K562 (cell line): Measurements from ENCODE around the gene PEX13. TPM values are rescaled to one million over a fixed set of nuclear protein-coding genes. Genes with fewer than 3 reads are reported as not detected.

Experiments used
- ATAC-seq: fragments of 200-7000 bp; cut with Tn5 transposase; 3 replicates; pipeline ENCODE4 v1.9.1; 2020; ENCODE audit warnings: moderate library complexity
- BruUV-seq: library from RNA; stranded (reverse); fragments of 400-500 nt; replicated peaks from 2 replicates; lab custom pipeline; 2021; lab: Mats Ljungman, UMichigan
- CTCF ChIA-PET: fragments of 300-600 bp; formaldehyde crosslinking; extraction: SDS; loops from one replicate; lab custom pipeline; 2021; ENCODE audit warnings: low intra/inter-chr PET ratio; lab: Yijun Ruan, JAX
- POLR2A ChIA-PET: fragments of 300-600, 350-650 bp; sonication (Branson Sonifier 250); formaldehyde crosslinking; extraction: SDS; loops from one replicate; lab custom pipeline; 2021; ENCODE audit warnings: antibody characterized with exemption, inconsistent platforms; lab: Yijun Ruan, JAX
- DNase-seq, 4 experiments: peaks; one replicate each; pipeline versions ENCODE4 v3.0.0 to v3.0.0-alpha.2; 2011 to 2018; ENCODE audit warnings: low spot score in 3 of 4, mixed read lengths in 3 of 4; ENCODE audit errors: extremely low read depth in 1 of 4
- FAIRE-seq: peaks from 2 replicates; lab custom pipeline; 2011; peaks lifted over from hg19 to GRCh38; lab: Jason Lieb, UNC
- H2AFZ ChIP-seq: 2 replicates; pipeline ENCODE4 v1.6.0; 2011; ENCODE audit warnings: low read depth, low read length, control low read depth, inconsistent platforms
- H3K27ac ChIP-seq: fragments of 200-600 bp; 3 replicates; pipeline ENCODE4 v1.8.0; 2011; ENCODE audit warnings: low read depth, mild to moderate bottlenecking, control low read depth, inconsistent platforms, low read length, moderate library complexity, mixed read lengths; ENCODE audit errors: extremely low read depth
- H3K27me3 ChIP-seq, 2 experiments: fragments of 300-600 bp in 1 of 2; 2 replicates in 1 of 2; 3 replicates in 1 of 2; pipeline versions ENCODE4 v1.6.0 to v1.8.0; 2011; ENCODE audit warnings: inconsistent platforms in 2 of 2, low read length in 2 of 2, mild to moderate bottlenecking in 1 of 2, mixed read lengths in 1 of 2, moderate library complexity in 1 of 2; ENCODE audit not compliant: control insufficient read depth in 2 of 2, insufficient read depth in 2 of 2
- H3K36me3 ChIP-seq: fragments of 300-600 bp; 3 replicates; pipeline ENCODE4 v1.8.0; 2011; ENCODE audit warnings: mild to moderate bottlenecking, low read length, inconsistent platforms; ENCODE audit not compliant: control insufficient read depth, insufficient read depth
- H3K4me1 ChIP-seq, 2 experiments: fragments of 200-600 bp in 1 of 2; replicated peaks in 1 of 2; 2 replicates in 1 of 2; 3 replicates in 1 of 2; pipeline versions ENCODE4 v1.5.1 to v1.8.0; 2011; ENCODE audit warnings: inconsistent platforms in 2 of 2, low read length in 2 of 2, mild to moderate bottlenecking in 1 of 2, mixed read lengths in 1 of 2, moderate library complexity in 1 of 2; ENCODE audit not compliant: control insufficient read depth in 2 of 2, insufficient read depth in 2 of 2
- H3K4me2 ChIP-seq: 2 replicates; pipeline ENCODE4 v1.6.1; 2011; ENCODE audit warnings: low read length, control low read depth, inconsistent platforms, mixed read lengths; ENCODE audit not compliant: insufficient read depth
- H3K4me3 ChIP-seq: fragments of 200-600 bp; sonication (generic), shearing (Covaris generic); 2 replicates; pipeline ENCODE4 v1.5.1; 2016; ENCODE audit warnings: control low read depth, inconsistent platforms
- H3K79me2 ChIP-seq: fragments of 200-600 bp; 3 replicates; pipeline ENCODE4 v1.8.0; 2011; ENCODE audit warnings: low read length, inconsistent platforms; ENCODE audit not compliant: control insufficient read depth, insufficient read depth
- H3K9ac ChIP-seq, 2 experiments: 2 replicates each; pipeline versions ENCODE4 v1.6.0 to v1.6.1; 2011; ENCODE audit warnings: low read depth in 2 of 2, low read length in 2 of 2, control low read depth in 1 of 2, inconsistent platforms in 1 of 2, mild to moderate bottlenecking in 1 of 2, mixed read lengths in 1 of 2; ENCODE audit not compliant: insufficient read depth in 1 of 2
- H3K9me1 ChIP-seq: one replicate; pipeline ENCODE4 v1.6.0; 2011; ENCODE audit warnings: inconsistent platforms, mild to moderate bottlenecking, low read length, moderate library complexity; ENCODE audit not compliant: control insufficient read depth, insufficient read depth
- H3K9me3 ChIP-seq: replicated peaks from 2 replicates; pipeline ENCODE4 v1.5.1; 2011; ENCODE audit warnings: low read depth, low read length, inconsistent platforms; ENCODE audit not compliant: control insufficient read depth, insufficient read depth
- H4K20me1 ChIP-seq: replicated peaks from 2 replicates; pipeline ENCODE4 v1.6.1; 2011; ENCODE audit warnings: low read length, inconsistent platforms, mixed read lengths; ENCODE audit not compliant: control insufficient read depth, insufficient read depth
- ASH1L ChIP-seq: fragments of 450-650 bp; IDR thresholded peaks from 2 replicates; pipeline ENCODE4 v1.6.1; 2018; ENCODE audit warnings: borderline replicate concordance, mild to moderate bottlenecking, low read depth; ENCODE audit not compliant: partially characterized antibody
- CBX3 ChIP-seq, 2 experiments: IDR thresholded peaks; 1 replicate in 1 of 2; 2 replicates in 1 of 2; pipeline ENCODE4 v1.6.1; 2012; ENCODE audit warnings: inconsistent platforms in 2 of 2, low read length in 2 of 2, borderline replicate concordance in 1 of 2, control low read depth in 1 of 2
- FOXJ3 ChIP-seq: sonication (generic); formaldehyde crosslinking; IDR thresholded peaks from 2 replicates; pipeline ENCODE4 v1.4.0; 2020; ENCODE audit warnings: mild to moderate bottlenecking, missing genetic modification reagents
- FOXP1 ChIP-seq: sonication (generic); formaldehyde crosslinking; IDR thresholded peaks from 2 replicates; pipeline ENCODE4 v1.8.0; 2022; ENCODE audit warnings: mild to moderate bottlenecking, missing genetic modification reagents
- KLF1 ChIP-seq: fragments of 450-650 bp; IDR thresholded peaks from 2 replicates; pipeline ENCODE4 v1.6.1; 2016; ENCODE audit warnings: missing genetic modification characterization, missing compliant biosample characterization
- PHF20 ChIP-seq: fragments of 450-650 bp; IDR thresholded peaks from 2 replicates; pipeline ENCODE4 v1.6.1; 2018; ENCODE audit not compliant: partially characterized antibody
- POLR2B ChIP-seq: fragments of 450-650 bp; IDR thresholded peaks from 2 replicates; pipeline ENCODE4 v1.6.1; 2018; ENCODE audit warnings: low read depth; ENCODE audit not compliant: partially characterized antibody
- TEAD4 ChIP-seq, 2 experiments: sonication (generic) in 1 of 2; formaldehyde crosslinking in 1 of 2; IDR thresholded peaks; 2 replicates each; pipeline versions ENCODE4 v1.6.1 to v1.8.0; 2012 to 2022; ENCODE audit warnings: borderline replicate concordance in 1 of 2, inconsistent platforms in 1 of 2, low read length in 1 of 2, mild to moderate bottlenecking in 1 of 2, missing genetic modification reagents in 1 of 2
- TFAM ChIP-seq: fragments of 250-450 bp; sonication (Bioruptor Pico); conservative IDR thresholded peaks from 2 replicates; pipeline ENCODE4 v1.5.0; 2021; ENCODE audit warnings: mild to moderate bottlenecking, moderate library complexity
- ZNF253 ChIP-seq: fragments of 250-450 bp; sonication (Bioruptor Pico); conservative IDR thresholded peaks from 2 replicates; pipeline ENCODE4 v1.6.1; 2021; ENCODE audit warnings: mild to moderate bottlenecking
- ZNF77 ChIP-seq: fragments of 250-450 bp; sonication (Bioruptor Pico); IDR thresholded peaks from 2 replicates; pipeline ENCODE4 v1.5.0; 2020
- ZZZ3 ChIP-seq: fragments of 450-650 bp; IDR thresholded peaks from 2 replicates; pipeline ENCODE4 v1.6.1; 2016; ENCODE audit warnings: antibody characterized with exemption, mild to moderate bottlenecking, moderate library complexity
- WGBS: fragments of 100-300 bp; shearing (Covaris generic); methylation state at CpG from one replicate; pipeline ENCODE4 v1.1.6; 2016; ENCODE audit warnings: low coverage, mixed read lengths; ENCODE audit not compliant: insufficient coverage; ENCODE audit errors: missing lambda C conversion rate; 5-methylcytosine and 5-hydroxymethylcytosine counted together
- in situ Hi-C: fragments of 300-500 bp; cut with MboI; formaldehyde crosslinking; loops from 4 replicates; pipeline ENCODE4 v1.15.0; 2018; ENCODE audit warnings: inconsistent platforms, mixed read lengths
- intact Hi-C: fragments of 100-400 bp; cut with micrococcal nuclease; formaldehyde crosslinking; loops from 2 replicates; pipeline ENCODE4 v1.14.2; 2022
- polyA plus RNA-seq, 8 experiments: library from polyadenylated mRNA; depleted of rRNA in 4 of 8; stranded (reverse) in 5 of 8; unstranded in 3 of 8; fragments of >200 nt; fragmentation: Nextera tagmentation in 2 of 8; fragmentation: Illumina TruSeq in 1 of 8; extraction: Ambion mirVana in 2 of 8; extraction: Trizol in 1 of 8; gene quantifications; 2 replicates each; pipeline versions ENCODE4 v1.2.1 to v1.2.3, GENCODE V29; 2011 to 2014; ENCODE audit warnings: inconsistent platforms in 1 of 8, missing spikeins in 1 of 8
- total RNA-seq, 7 experiments: library from RNA; depleted of rRNA in 6 of 7; stranded (reverse); fragments of >200 nt in 6 of 7; fragmentation: Illumina TruSeq in 2 of 7; extraction: Trizol in 2 of 7; gene quantifications; 2 replicates each; pipeline versions ENCODE4 v1.2.1 to v1.2.3, GENCODE V29; 2011 to 2021; ENCODE audit warnings: low replicate concordance in 1 of 7
- TF ChIP-seq, protein P1 (sequence below): fragments of 450-650 bp; formaldehyde crosslinking; IDR thresholded peaks from 2 replicates; pipeline ENCODE4 v1.4.0; 2022; ENCODE audit warnings: missing genetic modification characterization
- TF ChIP-seq, protein P2 (sequence below): fragments of 450-650 bp; conservative IDR thresholded peaks from 2 replicates; pipeline ENCODE4 v1.6.1; 2016; ENCODE audit warnings: missing genetic modification characterization, low read depth, mild to moderate bottlenecking, missing compliant biosample characterization, moderate library complexity

PEX13 gene
- total and polyA plus RNA-seq, 9 of the 15 experiments (the other 6 are each of a cell fraction or from before 2014, with no cell fraction given), result 4.0 to 30.4 (median 18.8) TPM

DNA sequence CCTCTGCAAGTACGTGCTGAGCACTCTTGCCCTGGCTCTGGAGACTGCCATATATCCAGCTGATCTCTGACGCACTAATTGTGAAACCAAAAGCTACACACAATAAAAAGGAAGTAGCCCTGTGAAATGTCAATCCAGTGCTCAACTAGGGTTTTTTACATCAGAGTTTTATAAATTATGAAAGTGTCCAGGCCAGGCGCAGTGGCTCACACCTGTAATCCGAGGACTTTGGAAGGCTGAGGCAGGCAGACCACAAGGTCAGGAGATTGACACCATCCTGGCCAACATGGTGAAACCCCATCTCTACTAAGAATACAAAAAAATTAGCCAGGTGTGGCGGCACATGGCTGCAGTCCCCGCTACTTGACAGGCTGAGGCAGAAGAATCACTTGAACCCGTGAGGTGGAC lies 24.5 kb upstream of the PEX13 start:
- Histone ChIP-seq H3K4me3 (no peak overlapping the region), H3K27me3 (no peaks in the 10 kb centered on the region), H4K20me1 (no peaks in the 10 kb centered on the region), H3K4me1 (no peaks in the 10 kb centered on the region), H3K4me2 (no peak overlapping the region), H3K27ac (no peak overlapping the region), H3K79me2 (no peaks in the 10 kb centered on the region), H3K9me3 (no peaks in the 10 kb centered on the region), H3K9ac (no peak overlapping the region), H3K9me1 (no peaks in the 10 kb centered on the region), H3K36me3 (no peaks in the 10 kb centered on the region), H2AFZ (no peak overlapping the region)
- FAIRE-seq (no peak), ATAC-seq (no peak), DNase-seq (no peak)
- no peak for TF ChIP-seq KLF1 (tag)
- no peak for TF ChIP-seq CBX3 (IDR thresholded peaks at IDR 0.05; ENCODE audit: borderline replicate concordance in 1 of 2, low read length in 2 of 2)
- TF ChIP-seq ZZZ3, result no peak
- POLR2A ChIA-PET, result no interaction called here
- intact Hi-C loops (loop anchor here (10.0 kb wide), 1 partner anchor 108 kb away; the partner anchor contains the start of gene REL), in situ Hi-C loops (no loop called here)
- WGBS, result 78% methylated on average over 7 of the region's 7 CpGs
- BruUV-seq, result no TSS peak
- CTCF ChIA-PET, result no interaction called here

DNA sequence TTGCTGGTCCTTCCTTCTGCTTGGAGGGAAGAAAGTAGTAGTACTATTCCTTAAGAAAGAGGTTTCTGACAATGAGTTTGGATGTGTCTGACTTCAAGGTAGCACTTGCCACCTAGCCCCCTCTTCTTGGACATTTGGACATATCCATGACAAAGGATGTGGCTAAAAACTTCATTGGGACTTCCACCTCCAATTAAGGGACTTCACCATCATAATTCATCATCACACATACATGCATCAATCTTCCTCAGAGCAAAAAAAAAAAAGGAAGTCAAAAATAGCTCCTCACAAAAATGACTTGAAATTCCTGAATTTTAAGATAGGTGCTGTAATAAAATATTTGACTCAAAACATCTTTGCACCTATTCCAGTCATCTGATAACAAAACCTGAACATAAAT lies 23.4 kb upstream of the PEX13 start:
- Histone ChIP-seq H3K9ac (no peak overlapping the region), H3K4me3 (no peak overlapping the region), H3K27me3 (no peaks in the 10 kb centered on the region), H3K79me2 (no peaks in the 10 kb centered on the region), H2AFZ (no peak overlapping the region), H3K9me3 (no peaks in the 10 kb centered on the region), H3K27ac (no peak overlapping the region), H3K9me1 (no peaks in the 10 kb centered on the region), H3K36me3 (no peaks in the 10 kb centered on the region), H3K4me2 (no peak overlapping the region), H4K20me1 (no peaks in the 10 kb centered on the region), H3K4me1 (no peaks in the 10 kb centered on the region)
- DNase-seq, result no peak
- no TSS peak for BruUV-seq
- in situ Hi-C loops, result no loop called here
- FAIRE-seq, result no peak
- POLR2A ChIA-PET, result no interaction called here
- TF ChIP-seq ASH1L (no peak), POLR2B (no peak), PHF20 (no peak), TFAM (no peak), ZNF77 (no peak), FOXP1 (CRISPR knock-in tag) (no peak), FOXJ3 (no peak), ZNF253 (CRISPR knock-in tag) (no peak), TEAD4 (IDR thresholded peaks at IDR 0.05; ENCODE audit: low read length) (no peak), TEAD4 (CRISPR knock-in tag; IDR thresholded peaks at IDR 0.05; ENCODE audit: borderline replicate concordance) (no peak)
- TF ChIP-seq, protein P1, sequence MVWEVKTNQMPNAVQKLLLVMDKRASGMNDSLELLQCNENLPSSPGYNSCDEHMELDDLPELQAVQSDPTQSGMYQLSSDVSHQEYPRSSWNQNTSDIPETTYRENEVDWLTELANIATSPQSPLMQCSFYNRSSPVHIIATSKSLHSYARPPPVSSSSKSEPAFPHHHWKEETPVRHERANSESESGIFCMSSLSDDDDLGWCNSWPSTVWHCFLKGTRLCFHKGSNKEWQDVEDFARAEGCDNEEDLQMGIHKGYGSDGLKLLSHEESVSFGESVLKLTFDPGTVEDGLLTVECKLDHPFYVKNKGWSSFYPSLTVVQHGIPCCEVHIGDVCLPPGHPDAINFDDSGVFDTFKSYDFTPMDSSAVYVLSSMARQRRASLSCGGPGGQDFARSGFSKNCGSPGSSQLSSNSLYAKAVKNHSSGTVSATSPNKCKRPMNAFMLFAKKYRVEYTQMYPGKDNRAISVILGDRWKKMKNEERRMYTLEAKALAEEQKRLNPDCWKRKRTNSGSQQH (CRISPR knock-in tag), result no peak
- TF ChIP-seq, protein P2, sequence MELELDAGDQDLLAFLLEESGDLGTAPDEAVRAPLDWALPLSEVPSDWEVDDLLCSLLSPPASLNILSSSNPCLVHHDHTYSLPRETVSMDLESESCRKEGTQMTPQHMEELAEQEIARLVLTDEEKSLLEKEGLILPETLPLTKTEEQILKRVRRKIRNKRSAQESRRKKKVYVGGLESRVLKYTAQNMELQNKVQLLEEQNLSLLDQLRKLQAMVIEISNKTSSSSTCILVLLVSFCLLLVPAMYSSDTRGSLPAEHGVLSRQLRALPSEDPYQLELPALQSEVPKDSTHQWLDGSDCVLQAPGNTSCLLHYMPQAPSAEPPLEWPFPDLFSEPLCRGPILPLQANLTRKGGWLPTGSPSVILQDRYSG, result no peak
- no peak for ATAC-seq
- CTCF ChIA-PET, result no interaction called here
- intact Hi-C loops, result loop anchor here (10.0 kb wide), 1 partner anchor 109 kb away; the partner anchor contains the start of gene REL
